H1 (cell line): ENCODE results near the gene LHFPL2. TPM values are rescaled to one million over a fixed set of nuclear protein-coding genes. Genes with fewer than 3 reads are reported as not detected.

ENCODE experiments used
- polyA plus RNA-seq, 7 experiments: library from polyadenylated mRNA; depleted of rRNA in 3 of 7; stranded (reverse) in 5 of 7; unstranded in 2 of 7; fragments of >200 nt in 5 of 7; fragments of 200-250 nt in 2 of 7; gene quantifications; 1 replicate in 5 of 7; 2 replicates in 1 of 7; 4 replicates in 1 of 7; pipeline versions ENCODE4 v1.2.1 to v1.2.3, GENCODE V29; 2011 to 2013; ENCODE audit warnings: missing spikeins in 2 of 7, mixed read lengths in 2 of 7
- total RNA-seq: library from RNA; stranded (reverse); fragmentation: NEBNext Ultra II Directional; extraction: Animal tissue kit (Norgen Biotek cat#: 25700); gene quantifications from 2 replicates; pipeline ENCODE4 v1.2.1, GENCODE V29; 2021
- TF ChIP-seq, protein P1 (sequence below): fragments of 300-600 bp; sonication (generic); IDR thresholded peaks from 2 replicates; pipeline ENCODE4 v1.7.1; 2012; ENCODE audit warnings: low read length, moderate library complexity, mild to moderate bottlenecking, inconsistent platforms; ENCODE audit not compliant: insufficient replicate concordance

LHFPL2 gene
- total and polyA plus RNA-seq, 2 of the 8 experiments (the other 6 are each of a cell fraction or from before 2014, with no cell fraction given), result 9.6 to 43.0 TPM

DNA sequence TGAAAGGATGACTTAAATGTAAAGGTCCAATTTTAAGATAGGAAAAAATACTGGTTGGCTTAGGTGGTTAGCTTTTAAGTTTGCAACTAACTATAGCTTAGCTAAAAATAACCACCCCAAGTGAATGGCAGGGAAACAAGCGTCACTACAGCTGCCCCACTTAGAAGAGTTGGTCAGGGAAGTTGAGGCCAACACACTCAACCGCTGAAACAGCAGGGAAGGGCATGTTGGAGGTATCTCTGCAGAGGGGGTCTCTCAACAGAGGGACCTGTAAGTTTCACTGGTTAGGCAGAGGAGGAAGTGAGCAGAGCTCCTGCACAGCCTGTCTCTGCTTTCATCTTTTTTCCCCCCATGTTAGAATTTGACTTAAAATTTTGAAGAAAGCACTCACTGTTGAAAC, 75.3 kb downstream of the LHFPL2 start (continued):
- TF ChIP-seq, protein P1, sequence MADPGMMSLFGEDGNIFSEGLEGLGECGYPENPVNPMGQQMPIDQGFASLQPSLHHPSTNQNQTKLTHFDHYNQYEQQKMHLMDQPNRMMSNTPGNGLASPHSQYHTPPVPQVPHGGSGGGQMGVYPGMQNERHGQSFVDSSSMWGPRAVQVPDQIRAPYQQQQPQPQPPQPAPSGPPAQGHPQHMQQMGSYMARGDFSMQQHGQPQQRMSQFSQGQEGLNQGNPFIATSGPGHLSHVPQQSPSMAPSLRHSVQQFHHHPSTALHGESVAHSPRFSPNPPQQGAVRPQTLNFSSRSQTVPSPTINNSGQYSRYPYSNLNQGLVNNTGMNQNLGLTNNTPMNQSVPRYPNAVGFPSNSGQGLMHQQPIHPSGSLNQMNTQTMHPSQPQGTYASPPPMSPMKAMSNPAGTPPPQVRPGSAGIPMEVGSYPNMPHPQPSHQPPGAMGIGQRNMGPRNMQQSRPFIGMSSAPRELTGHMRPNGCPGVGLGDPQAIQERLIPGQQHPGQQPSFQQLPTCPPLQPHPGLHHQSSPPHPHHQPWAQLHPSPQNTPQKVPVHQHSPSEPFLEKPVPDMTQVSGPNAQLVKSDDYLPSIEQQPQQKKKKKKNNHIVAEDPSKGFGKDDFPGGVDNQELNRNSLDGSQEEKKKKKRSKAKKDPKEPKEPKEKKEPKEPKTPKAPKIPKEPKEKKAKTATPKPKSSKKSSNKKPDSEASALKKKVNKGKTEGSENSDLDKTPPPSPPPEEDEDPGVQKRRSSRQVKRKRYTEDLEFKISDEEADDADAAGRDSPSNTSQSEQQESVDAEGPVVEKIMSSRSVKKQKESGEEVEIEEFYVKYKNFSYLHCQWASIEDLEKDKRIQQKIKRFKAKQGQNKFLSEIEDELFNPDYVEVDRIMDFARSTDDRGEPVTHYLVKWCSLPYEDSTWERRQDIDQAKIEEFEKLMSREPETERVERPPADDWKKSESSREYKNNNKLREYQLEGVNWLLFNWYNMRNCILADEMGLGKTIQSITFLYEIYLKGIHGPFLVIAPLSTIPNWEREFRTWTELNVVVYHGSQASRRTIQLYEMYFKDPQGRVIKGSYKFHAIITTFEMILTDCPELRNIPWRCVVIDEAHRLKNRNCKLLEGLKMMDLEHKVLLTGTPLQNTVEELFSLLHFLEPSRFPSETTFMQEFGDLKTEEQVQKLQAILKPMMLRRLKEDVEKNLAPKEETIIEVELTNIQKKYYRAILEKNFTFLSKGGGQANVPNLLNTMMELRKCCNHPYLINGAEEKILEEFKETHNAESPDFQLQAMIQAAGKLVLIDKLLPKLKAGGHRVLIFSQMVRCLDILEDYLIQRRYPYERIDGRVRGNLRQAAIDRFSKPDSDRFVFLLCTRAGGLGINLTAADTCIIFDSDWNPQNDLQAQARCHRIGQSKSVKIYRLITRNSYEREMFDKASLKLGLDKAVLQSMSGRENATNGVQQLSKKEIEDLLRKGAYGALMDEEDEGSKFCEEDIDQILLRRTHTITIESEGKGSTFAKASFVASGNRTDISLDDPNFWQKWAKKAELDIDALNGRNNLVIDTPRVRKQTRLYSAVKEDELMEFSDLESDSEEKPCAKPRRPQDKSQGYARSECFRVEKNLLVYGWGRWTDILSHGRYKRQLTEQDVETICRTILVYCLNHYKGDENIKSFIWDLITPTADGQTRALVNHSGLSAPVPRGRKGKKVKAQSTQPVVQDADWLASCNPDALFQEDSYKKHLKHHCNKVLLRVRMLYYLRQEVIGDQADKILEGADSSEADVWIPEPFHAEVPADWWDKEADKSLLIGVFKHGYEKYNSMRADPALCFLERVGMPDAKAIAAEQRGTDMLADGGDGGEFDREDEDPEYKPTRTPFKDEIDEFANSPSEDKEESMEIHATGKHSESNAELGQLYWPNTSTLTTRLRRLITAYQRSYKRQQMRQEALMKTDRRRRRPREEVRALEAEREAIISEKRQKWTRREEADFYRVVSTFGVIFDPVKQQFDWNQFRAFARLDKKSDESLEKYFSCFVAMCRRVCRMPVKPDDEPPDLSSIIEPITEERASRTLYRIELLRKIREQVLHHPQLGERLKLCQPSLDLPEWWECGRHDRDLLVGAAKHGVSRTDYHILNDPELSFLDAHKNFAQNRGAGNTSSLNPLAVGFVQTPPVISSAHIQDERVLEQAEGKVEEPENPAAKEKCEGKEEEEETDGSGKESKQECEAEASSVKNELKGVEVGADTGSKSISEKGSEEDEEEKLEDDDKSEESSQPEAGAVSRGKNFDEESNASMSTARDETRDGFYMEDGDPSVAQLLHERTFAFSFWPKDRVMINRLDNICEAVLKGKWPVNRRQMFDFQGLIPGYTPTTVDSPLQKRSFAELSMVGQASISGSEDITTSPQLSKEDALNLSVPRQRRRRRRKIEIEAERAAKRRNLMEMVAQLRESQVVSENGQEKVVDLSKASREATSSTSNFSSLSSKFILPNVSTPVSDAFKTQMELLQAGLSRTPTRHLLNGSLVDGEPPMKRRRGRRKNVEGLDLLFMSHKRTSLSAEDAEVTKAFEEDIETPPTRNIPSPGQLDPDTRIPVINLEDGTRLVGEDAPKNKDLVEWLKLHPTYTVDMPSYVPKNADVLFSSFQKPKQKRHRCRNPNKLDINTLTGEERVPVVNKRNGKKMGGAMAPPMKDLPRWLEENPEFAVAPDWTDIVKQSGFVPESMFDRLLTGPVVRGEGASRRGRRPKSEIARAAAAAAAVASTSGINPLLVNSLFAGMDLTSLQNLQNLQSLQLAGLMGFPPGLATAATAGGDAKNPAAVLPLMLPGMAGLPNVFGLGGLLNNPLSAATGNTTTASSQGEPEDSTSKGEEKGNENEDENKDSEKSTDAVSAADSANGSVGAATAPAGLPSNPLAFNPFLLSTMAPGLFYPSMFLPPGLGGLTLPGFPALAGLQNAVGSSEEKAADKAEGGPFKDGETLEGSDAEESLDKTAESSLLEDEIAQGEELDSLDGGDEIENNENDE, result no peak
